GM21515 (cell line): ENCODE results near the gene TRIM62.

Experiments used
- ATAC-seq: cut with Tn5 transposase; IDR thresholded peaks from one replicate; pipeline ENCODE4 v1.9.1; 2021; ENCODE audit not compliant: unreplicated experiment

The TRIM62 gene

DNA sequence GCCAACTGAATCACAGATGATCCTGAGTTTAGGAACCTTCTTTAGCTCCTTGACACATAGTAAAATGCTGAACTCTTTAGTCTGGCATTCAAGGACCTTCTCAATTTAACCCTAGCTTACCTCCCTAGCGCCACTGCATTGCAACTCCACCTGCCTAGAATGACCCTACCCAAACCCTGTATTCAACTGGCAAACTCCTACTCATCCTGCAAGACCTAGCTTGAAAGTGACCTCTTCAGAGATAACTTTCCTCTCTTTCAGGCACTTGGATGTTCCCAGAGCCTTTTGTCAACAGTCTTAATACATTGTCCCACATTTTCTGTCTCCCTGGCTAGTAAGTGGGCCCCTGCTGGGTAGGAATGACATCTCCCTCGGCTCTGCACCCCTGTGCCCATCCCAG, 19.7 kb downstream of the TRIM62 start:
- no peak for ATAC-seq

DNA sequence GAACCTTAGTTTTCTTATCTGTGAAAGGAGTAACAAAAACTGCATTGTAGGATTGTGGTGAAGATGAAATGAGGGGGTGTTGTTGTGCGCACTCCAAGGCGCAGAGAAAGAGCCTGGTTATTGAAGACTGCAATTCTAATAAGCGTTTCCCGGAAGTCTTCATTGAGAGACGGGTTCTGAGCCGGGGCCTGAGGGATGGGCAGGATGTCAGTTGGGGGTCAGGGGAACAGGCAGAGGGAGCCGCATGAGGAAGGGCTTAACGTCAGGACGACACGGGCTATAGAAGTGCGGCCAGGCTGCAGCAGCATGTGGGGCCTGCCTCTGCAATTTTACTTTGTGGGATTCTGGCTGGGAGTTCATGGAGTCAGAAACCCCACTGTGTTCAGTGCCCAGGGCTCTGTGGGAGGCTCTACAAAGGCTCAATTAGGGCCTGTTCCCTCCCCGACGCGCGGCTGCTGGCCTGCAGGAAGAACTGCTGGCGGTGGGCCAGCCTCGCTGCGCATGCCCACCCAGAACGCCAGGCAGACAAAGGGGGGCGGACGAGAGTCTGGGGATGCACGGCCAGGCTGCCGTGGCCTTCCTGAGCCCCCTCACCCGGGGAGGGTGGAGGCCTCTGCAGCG, 20.7 kb downstream of the TRIM62 start:
- ATAC-seq = no peak

DNA sequence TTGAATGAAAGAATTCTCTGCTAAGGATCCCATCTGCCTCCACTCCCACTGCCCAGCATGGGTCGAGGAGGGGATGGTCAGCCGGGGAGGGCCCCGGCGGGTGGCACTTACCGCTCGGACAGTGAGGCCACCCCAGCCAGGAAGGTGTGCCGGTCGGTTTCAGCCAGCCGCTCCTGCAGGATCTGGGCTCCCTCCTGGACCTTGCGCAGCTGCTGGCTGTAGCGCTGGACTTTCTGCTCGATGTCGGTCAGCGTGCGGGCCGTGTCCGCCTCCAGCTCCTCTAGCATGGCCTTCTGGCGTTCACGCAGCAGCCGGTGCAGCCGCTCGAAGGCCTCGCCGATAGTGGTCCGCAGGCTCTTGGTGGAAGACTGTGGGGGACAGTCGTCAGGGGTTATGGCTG, 22.3 kb downstream of the TRIM62 start:
- no peak for ATAC-seq

DNA sequence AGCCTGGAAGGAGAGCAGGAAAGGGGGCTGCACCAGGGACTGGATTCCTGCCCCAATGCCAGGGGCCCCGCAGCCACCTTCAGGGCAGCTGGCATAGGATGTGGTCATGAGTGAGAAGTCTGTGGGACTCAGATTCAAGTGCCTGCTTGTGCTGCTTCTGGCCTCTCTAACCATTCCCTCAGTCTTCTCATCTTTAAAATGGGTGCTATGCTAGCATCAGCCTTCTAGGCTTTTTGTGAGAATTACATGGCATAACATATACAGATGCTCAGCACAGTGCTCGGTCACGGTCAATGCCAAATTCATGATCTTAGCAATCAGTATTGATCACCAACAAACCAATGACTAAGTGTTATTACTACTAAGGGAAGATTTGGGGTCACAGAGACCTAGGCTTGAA, 23.5 kb downstream of the TRIM62 start:
- ATAC-seq = no peak

DNA sequence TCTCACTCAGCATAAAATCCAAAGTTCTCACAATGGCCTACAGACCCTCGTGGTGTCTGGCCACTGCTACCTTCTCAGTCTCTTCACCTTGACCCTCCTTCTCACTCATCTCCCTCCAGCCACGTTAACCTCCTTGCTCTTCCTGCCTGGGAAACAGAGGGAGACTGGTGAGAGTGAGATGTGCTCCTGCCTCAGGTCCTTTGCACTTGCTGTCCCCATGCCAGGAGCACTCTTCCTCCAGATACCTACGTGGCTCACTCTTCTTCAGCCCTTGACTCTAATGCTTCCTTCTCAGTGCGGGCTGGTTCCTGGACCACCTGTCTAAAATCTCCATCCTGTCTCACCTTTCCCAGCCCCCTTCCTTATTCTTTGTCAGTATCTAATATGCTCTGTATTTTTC, 24.7 kb downstream of the TRIM62 start:
- ATAC-seq = no peak

DNA sequence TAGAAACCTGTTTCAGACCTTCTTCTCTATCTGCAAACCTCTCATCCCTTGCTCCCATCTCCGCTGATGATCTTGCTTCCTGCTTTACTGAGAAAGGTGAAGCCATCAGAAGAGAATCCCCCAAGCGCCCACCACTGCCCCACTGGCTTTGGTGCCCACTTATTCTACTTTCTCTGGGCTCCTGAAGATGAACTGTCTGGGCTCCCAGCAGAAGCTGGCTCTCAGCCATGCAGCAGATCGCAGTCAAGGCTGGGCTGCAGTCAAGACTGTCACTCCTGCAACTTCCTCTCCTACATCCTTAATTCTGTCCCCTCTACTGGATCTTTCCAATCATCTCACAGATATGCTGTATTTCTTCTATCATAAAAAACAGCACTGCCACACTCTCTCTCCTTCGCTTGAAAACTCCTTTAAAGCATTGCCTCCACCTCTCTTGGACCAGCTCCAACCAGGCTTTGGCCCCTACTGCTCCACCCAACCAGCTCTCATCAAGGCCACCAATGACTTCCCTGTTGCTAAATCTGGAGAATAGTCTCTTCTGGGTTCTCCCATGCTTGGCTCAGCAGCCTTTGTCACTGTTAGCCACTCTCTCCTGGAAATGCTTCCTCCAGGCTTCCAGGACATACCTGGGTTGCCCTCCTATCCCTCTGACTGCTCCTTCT, 25.8 kb downstream of the TRIM62 start:
- no peak for ATAC-seq

DNA sequence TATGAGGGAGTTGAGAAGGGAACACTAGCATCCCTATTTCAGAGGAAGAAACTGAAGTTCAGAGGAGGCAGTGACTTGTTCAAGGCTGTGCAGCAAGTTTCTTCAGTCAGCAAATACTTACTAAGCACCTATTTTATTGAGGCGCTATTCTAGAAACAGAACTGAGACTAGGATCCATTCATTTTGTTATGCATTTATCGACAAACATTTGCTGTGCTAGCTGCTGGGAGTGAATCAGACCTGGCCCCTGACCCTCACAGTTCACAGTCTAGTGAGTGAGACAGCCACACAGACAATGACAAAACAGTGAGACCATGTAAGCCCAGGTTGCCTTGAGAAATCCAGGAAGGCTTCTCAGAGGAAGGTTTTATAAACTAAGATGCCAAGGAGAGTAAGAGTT, 28.2 kb downstream of the TRIM62 start:
- no peak for ATAC-seq

DNA sequence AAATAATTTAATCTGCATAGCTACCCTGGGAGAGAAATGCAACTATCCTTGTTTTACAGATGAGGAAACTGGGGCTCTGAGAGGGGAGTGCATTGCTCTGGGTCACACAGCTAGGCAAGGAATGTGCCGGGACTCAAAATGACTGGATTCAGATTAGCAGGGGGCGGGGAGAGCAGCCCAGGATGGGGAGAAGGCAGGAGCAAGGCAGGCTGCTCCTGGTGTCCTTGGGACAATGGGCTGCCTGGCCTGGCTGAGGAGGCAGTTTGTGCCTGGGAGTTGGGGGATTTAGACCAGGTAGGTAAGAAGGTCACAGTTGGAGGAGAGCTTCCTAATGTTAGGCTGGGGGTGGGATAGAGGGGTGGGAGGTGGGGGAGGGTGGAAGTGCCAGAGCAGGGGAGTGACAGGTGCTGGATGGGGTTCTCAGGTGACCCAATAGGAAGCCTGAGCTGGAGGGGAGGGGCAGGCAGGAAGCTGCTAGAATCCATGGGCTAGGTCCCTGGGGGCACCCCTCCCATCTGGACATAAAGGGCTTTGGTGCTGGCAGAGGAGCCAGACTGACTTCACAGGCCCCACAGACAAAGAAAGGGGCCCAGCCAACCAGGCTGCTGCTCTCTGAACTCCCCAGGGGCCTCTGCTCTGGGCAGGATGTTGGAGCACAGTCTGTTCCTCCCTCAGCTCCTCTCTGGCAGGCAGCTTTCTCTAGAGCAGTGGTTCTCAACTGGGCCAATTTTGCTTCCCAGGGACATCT, 29.0 kb downstream of the TRIM62 start:
- no peak for ATAC-seq

DNA sequence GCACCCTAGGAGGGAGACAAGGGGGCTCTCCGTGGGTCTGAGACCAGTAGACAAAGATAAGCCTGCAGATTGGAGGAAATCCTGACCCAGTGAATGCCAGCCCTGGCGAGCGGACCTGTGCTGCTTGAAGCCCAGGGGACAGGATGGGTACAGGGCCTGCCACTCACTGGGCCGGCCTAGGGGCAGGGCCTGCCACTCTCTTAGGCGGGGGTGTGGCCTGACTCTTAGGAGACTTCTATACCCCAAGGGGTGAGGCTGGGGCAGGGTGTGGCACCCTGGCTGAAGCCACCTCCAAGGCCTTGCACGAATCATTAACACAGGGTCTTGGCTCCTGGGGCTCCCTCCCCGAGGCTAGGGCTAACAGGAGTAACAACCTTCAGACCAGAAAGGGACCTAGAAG, 30.7 kb downstream of the TRIM62 start:
- no peak for ATAC-seq

DNA sequence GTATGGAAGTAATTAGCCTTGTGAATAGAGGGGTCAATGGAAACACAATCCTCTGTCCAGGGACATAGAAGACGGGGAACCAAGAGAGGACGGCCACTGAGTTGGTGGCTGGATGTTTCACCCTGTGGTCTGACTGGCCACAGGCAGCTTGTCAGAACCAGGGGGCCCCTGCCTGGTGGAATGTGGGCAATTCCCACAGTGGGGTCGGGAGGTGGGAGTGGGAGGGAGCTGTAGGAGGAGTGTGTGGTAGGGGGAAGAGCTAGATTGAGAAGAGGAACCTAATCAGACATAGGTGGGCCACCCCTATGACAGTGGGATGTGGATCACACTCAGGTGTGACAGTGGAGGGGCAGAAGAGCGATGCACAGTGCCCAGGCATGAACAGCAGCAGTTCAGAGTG, 31.3 kb downstream of the TRIM62 start:
- no peak for ATAC-seq

DNA sequence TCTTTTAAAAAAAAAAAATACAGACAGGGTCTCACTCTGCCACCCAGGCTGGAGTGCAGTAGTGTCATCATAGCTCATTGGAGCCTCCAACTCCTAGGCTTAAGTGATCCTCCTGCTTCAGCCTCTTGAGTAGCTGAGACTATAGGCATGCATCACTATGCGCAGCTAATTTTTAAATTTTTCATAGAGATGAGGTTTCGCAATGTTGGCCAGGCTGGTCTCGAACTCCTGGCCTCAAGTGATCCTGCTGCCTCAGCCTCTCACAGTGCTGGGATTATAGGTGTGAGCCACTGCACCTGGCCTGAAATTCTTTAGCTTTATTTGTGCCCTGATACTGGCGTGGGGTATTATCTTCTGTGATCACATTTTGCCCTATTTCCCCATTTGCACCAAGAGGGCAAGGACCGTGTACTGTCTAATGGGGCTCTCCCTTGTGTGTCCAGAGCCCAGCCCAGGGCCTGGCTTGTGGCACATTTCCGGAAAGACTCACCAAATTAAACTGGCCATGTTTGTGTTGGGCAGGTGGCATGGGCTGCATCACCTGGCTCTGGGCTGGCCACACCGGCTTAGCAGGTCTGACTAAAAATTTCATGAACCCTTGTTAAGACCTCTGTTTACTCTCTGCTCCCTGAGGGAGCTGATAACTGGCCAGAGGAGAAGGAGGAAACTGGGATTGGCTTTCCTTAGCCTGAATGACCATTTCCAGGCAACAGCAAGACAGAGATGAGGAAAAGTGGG, 32.2 kb downstream of the TRIM62 start:
- ATAC-seq = no peak

DNA sequence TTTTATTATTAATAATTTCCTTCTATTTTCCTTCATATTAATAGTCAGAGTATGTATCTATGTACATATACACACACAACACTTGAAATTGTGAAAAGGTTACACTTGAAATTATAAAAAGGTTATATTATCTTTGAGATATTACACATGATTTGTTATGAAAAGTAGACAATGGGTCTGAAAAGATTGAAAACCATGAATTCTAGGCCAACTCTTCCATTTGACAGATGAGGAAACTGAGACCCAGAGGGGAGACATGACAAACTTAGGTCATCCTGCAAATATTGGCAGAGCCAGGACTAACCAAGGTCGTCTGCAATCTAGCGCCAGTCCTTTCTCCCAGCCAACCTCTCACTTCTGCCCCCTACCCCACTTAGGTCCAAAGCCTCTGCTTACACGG, 33.2 kb downstream of the TRIM62 start:
- no peak for ATAC-seq

DNA sequence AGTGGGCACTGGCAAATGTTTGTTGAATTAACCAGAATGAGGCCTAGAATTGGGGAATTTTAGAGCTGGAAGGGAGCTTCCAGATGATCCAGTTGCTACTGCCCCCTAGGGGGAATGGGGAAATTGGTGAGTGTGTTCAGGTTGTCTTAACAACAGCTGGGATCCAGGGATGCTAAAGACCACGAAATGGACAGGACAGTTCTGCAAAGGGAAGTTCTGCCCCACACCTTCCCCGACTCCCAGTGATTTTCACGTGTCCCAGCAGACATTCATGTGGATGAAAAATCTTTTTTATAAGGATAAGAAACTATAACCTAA, 33.9 kb downstream of the TRIM62 start:
- no peak for ATAC-seq

DNA sequence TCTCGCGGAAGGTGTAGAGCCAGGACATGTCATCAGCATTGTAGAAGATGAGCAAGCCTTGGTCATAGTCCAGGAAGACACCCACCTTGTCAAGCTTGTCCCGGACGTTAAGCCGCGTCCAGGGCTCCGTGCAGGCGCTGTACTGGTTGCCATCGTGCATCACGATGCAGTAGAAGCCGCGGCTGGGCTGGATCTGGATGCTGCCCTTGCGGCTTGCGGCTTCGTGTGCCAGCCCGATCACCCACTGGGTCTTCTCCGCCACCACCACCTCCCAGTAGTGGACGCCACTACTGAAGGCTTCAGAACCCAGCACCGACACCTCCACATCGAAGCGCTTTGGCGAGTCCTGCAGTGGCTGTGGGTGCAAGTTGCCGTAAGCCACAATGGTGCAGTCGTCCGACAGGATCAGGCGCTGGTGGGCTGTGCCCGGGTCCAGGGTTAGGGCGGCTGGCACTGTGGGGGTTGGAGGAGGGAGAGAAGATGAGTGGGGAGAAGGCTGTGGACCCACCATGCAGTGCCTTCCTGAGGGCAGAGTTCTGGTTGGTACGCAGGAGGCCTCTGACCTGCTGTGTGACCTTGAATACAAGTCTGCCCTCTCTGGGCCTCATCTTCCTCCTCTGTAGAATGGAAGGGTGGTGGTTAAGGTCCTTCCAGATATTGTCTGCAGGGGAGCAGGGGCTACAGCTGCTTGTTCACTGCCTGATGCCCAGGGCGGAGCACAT, 34.4 kb downstream of the TRIM62 start:
- no peak for ATAC-seq

DNA sequence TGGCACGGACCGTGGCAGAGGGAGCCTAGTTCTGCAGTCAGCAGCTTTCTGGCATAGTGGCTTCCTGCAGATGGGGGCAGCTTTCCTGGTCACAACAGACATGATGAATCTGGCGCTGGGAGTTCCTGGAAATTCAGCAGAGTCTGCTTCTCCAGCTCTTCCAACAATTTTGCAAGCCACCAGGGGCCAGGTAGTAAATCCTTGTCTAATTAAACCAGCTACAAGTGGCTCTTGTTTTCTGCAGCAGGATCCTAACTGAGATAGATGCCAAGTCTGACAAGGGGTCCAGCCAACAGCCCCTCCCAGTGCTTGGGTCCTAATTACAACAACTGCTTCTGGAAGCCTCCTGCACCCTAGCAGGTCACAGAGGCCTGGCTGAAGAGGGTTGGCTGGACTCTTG, 35.8 kb downstream of the TRIM62 start:
- no peak for ATAC-seq

DNA sequence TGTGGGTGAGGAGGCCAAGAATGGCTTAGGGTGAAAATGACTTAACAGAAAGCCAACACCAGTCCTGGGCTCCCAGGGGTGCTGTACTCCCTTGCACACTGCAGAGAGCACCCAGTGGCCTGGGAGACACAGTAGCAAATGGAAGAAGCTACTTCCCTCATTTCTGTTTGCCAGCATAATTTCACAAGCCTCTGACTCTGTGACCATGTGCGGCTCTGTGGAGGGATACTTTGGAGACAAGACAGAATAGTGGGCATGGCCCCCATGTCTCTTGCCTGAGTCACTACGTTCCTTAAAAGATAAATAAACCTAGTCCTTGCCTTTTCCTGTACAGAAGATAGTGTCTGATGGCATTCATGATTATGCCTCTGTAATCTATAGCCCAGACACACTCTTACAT, 38.1 kb downstream of the TRIM62 start:
- ATAC-seq = no peak

DNA sequence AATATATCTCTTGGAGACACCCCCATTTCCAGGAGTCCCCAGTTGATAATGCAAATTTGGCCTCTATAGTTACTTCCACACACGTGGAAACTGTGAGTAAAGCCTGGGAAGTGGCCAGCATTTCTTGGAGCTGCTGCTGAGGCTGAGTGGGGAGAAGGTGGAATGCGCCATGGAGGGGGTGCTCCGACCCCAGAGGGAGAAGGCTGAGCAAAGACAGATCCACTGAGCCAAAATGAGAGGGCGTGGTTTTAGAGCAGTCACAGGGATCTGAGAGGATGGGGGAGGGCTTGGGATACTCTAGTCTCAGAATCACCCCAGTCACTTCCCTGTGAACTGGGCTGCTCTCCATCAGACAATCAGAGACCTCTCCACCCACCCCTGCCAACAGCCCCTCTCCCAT, 38.7 kb downstream of the TRIM62 start:
- ATAC-seq = no peak

DNA sequence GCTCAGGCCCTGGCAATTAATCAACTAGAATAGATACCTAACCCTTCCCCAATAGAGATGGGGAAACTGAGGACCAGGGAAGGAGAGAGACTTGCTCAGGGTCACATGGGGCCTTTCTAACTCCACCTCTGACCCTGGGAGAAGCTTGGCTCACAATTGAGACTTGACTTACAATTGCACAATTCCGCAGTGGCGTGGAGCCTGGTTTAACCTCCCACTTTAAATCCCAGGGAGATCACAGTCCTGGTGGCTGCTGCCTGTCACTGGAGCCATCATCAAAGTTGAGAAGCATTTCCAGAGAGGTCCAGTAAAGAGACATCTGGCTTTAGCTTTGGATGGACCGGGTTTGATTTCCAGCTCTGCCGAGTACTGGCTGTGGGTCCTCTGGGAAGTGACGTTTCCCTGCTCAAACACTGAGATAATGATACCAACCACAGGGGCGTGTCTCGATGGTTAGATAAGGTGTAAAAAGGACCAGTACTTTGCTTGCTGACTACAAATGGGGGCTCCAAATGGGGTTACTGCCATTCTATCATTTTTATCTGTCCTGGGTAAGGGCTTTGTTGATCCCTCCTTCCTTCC, 39.3 kb downstream of the TRIM62 start:
- ATAC-seq = no peak

DNA sequence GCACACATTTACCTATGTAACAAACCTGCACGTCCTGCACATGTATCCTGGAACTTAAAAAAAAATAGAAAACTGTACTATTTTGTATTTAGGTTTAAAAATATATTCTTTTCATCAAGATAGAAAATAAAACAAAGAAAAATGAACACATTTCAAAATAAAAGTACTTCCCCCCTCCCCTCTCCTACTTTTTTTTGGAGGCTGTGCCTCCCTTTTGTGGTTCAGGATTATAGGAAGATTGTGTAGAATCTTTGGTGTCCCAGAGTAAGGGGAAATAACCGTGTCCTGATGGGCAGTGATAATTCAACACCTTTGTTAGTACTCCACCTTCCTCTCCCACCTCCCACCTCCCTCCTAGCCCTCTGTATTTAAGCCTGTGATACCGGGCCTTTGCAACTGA, 40.1 kb downstream of the TRIM62 start:
- ATAC-seq = no peak

DNA sequence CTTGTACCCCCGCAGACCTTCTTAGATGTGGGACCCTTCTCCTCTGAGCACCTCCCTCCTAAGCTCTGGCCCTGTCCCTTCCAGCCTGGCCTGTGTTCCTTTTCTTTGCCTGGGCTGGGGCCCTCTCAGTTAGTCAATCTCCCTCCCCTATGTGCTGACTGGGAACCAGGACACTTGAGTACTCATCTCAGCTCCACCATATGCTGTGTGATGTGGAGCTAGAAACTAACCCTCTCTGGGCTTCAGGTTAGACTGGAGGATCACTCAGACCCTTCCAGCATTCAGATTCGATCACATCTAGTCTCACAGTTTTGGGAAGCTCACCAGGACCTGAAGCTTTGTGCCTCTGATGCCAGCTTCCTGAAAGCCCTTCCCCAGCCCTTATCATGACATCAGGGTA, 40.6 kb downstream of the TRIM62 start:
- no peak for ATAC-seq
